NAMALWA (cell line): ENCODE data around the gene PKNOX2.

Experiments
- DNase-seq: peaks from one replicate; pipeline ENCODE4 v3.0.0-alpha.2; 2015; ENCODE audit warnings: low spot score

The PKNOX2 gene

GRCh38 chr11:125233736-125234275 is 69.3 kb downstream of the PKNOX2 start:
- DNase-seq, result no peak

GRCh38 chr11:125235071-125235471 is 70.5 kb downstream of the PKNOX2 start:
- DNase-seq, result no peak

DNA sequence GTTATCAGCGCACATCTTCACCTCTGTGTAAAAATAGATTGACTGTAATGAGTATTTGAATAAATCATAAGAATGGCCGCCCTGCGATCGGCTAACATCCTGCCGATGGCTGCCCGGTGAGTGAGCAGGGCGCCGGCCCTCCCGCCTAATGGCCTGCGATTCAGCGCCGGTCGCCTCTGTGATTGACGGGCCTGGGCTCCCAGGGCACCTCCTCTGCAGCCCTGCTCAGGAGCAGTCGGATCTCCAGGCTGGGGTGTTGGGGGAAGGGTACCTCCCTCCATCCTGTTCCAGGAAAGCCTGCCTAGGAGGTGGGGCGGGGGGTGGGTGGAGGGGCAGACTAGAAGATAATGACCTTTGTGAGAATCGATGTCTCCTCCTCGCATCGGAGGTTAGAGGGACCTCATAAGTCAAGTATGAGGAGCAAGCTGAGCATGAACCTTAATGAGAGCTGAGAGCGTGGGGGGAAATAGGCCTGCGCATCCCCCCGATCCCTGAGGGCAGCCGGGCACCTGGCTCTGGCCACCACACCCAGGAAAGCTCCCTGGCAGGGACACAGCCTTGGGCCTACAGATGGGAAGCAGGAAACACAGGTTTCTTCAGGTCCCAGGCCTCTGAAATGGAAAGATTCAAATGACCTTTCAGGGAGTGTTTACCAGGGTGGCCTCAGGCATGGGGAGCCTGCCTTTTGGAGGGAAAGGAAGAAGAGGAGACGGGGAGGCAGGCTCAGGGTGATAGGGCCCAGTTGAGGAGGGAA is 71.7 kb downstream of the PKNOX2 start:
- no peak for DNase-seq

- DNase-seq, result no peak
Measured at GRCh38 chr11:125239585-125240560, 75.3 kb downstream of the PKNOX2 start.

GRCh38 chr11:125241104-125241503 is 76.6 kb downstream of the PKNOX2 start:
- DNase-seq, result no peak

DNA sequence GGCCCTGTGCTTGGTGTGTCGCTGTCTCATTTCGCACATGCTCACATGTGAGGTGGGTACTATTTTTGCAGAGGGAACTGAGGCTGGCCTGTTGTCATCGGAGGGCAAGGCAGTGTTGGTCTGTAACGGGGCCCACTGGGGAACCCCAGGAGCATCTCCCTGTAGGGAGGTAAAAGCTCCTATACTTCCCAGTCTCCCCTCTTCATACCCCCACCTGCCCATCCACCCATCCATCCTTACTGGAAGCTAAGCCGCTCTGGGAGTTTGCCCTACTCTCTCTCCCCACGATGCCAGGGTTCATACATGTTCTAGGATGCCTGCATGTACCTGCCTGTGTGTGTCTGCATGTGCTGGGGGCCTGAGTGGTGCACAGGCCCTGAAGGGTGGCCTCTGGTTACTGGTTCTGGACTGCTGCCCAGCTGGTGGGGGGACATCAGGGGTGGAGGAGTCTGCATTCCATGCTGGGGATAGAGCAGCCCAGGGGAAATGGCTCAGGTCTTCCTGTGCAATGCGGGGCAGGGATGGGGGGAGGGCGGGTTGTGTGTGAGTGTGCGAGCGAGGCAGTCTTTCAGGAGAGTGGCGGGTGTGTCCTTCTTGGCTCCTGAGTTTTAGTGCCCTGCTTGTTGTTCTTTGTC is 77.7 kb downstream of the PKNOX2 start:
- no peak for DNase-seq

GRCh38 chr11:125244166-125244565 is 79.6 kb downstream of the PKNOX2 start:
- no peak for DNase-seq

DNA sequence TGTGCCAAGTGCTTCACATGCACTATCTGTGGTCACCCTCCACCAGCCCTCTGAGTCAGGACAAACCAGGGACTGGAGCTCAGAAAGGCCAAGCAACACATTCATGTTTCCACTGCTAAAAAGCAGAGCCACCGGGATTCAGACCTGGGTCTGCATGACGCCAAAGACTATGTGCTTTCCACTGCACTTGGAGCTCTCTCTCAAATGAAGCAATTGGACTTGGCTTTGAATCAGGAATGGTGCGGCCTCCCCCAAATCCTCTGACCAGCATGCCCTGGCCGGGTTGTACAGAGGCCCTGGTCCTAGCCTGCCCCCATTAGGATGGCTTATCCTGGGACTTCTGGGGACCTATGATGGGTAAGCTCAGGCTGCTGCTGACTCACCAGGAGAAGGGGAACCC is 80.7 kb downstream of the PKNOX2 start:
- no peak for DNase-seq

DNA sequence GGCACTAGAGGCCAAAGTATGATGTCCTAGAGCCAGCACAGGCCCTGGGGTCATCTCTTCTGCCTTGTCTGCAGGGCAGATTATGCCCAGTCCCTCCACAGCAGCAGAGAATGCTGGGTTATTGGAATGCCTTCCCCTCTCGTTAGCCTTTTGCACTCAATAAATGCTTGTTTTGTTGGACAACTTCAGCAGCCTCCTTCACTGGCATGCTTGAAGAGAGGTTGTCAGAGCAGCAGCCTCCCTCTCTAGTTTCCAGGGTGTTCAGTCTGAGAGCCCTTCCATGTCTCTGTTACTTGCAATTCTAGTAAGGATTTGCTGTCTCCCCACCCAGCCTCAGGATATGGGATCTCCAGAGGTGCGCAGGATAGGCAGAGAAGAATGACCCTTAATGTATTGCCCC is 82.9 kb downstream of the PKNOX2 start:
- DNase-seq, result no peak

DNA sequence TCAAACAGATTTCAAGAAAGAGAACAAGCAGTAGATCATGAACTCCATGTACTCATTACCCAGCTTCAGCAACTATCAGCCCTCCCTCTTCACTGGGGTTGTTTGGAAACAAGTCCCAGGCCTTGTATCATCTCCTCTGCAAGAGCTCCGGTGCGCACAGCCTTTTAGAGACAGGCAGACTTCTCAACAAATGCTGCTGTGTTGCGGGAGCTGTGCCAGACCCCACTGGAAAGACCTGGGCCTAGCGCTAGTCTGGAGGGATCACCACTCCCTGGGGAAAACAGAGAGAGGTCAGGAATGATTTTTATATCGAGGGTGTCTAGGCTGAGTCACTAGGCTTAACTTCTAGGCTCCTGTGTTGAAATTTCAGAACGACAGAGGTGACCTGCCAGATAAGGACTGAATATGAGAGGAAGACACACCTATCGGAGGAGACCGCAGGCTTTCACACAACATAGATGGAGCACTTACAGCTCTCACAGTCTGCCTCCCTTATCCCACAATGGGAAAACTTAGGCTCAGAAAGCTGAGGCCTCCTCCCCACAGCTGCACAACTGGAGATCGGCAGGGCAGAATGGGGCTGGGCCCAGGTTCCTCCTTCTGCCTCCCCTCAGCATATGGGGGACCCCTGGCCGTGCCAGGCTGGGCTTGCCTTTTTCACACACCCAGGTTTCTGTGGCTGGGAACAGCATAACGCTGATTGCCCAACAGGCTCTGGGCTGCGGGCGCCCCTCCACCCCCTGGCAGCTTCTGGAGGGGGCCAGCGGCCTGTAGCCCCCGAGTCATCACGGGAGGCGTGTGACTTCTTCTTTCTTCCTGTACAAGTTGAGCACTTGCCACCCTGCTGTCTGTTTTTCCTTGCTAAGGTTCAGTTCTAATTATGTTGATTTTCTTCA is 86.0 kb downstream of the PKNOX2 start:
- no peak for DNase-seq

DNA sequence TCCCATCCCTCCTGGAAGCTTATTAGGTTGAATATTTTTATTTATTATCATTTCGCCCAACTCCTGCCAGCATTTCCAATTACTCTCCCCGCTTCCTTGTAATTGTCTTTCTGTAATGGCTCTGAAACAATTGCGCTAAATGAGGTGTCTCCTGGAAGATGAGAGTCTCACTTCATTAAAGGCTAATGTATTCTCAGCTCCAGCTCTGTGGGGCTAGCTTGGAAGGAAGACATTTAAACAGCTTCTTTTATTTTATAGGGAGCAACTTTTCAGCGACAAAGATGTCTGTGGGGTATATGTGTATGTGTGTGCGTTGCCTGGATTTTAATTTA is 86.6 kb downstream of the PKNOX2 start:
- no peak for DNase-seq

DNA sequence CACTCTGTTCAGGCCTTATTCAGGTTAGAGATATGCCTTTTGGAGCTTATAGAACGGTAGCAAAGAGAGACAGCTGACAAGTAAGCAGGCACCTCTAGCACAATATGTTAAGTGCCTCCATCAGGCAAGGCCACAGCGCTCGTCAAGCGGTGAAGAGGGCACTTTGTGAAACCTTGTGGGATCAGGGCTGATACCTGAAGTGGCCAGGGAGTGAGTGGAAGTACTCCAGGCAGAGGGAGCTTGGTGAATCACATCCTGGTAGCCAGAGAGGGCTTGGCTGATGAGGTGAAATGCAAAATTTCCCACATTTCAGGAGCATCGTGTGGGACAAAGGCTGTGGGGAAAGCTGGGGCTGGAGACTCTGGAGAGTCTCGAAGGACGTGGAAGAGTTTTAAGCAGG is 87.4 kb downstream of the PKNOX2 start:
- DNase-seq, result no peak

GRCh38 chr11:125253289-125253688 is 88.7 kb downstream of the PKNOX2 start:
- no peak for DNase-seq

GRCh38 chr11:125253795-125254525 is 89.4 kb downstream of the PKNOX2 start:
- no peak for DNase-seq

DNA sequence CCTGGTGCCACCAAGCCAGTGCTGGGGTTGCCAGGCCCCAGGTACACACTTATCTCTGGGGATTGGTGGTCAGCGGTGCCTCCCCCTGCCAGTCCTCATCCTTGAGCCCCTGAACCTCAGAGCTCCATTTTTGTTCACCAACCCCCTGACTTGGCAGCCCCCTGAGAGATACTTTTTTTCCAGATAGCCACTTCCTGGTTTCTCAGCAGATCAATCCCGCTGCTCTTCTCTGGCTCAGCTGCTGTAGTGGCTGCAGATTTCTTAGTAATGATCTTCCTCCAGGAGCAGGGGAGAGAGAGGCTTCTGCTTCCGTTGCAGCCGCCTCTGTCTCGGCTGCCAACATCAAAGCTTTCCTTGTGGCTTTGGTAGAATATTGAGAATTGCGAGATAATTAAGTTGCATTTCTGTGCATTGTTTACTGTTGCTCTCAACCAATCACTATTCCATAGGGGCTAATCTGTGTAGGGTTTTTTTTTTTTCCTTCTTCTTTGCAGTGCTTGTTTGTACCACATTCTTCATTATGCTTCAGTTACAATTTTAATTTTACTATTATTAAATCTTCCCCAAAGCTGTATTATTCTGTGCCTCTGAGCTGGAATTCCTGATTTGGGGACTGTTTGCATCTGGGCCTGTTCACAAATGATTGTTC is 92.1 kb downstream of the PKNOX2 start:
- no peak for DNase-seq

DNA sequence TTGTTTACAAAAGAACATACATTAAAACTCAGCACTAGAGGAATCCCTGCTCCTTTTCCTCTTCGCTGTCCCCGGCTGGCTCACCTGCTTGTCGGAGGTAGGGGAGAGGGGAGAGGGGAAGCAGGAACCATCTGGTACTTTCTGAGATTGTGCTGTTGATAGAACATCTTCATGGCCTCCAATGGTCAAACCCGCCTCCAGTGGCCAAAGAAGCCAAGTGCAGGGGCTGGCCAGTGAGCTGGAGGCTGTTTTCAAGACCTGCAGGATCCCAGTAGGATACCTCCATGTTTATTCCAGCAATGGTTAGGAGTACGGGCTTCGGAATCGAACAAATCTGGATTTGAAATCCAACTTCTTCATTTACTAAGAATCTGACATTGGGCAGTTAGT is 92.6 kb downstream of the PKNOX2 start:
- DNase-seq, result no peak

GRCh38 chr11:125257751-125258150 is 93.2 kb downstream of the PKNOX2 start:
- DNase-seq, result no peak

DNA sequence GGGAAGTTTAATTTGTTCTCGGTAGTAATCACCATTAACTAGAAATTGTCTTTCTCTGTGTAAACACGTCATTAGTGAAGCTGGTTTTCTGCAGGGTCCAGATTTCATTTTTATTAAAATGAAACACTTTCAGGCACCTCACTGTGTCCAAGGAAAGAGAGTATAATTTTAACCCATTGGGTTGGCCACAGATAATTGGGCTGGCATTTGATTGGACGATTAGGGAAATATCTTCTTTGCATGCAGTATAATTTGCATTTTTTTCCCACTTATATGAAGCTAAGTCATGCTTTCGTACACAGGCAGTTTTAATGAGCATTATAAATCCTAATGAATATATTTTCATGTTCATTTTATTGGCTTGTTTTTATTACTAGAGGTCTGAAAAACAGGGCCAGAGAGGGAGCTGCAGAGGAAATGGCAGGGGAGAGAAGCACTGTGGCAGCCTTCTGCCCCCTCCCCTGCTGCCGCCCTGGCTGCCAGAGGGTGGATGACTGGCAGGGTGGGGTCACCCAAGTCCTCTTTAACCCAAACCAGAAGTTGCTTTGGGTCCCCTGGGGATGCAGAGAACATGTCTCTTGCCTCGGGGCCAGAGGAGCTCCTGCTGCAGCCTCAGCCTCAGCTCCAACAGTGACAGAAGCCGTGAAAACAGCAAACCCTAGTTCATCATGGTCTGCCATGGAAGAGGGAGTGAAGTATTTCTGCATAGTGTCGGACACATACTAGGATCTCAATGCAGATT is 93.9 kb downstream of the PKNOX2 start:
- DNase-seq, result no peak

DNA sequence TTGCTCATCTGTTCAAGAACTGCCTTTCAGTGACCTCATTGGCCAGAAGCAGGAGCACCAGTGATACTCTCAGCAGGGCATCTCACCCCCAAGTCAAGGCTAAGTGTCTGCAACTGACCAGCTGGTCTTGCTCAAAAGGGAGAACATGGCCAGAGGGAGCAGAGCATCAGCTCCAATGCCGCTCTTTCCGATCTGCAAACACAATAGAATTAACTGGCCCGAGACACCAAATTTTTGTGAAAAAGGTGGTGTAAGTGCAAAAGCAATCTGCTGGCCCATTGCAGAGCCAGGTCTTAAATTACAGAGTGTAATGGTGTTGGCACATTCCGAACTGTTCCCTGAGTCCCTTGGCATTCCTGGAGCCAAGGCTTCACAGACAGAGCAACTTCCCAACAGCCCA is 97.0 kb downstream of the PKNOX2 start:
- no peak for DNase-seq
